Fibroblast of pulmonary artery (primary cell): ENCODE measurements around the gene ZFHX3.
A peak's percentile ranks its signal among the peaks of the same experiment; 100 is the strongest.

Source experiments
- DNase-seq: peaks from one replicate; pipeline ENCODE4 v3.0.0-alpha.2; 2010; ENCODE audit warnings: low read depth
- H3K4me3 ChIP-seq: replicated peaks from 2 replicates; pipeline ENCODE4 v1.5.1; 2011; ENCODE audit warnings: low read depth, mild to moderate bottlenecking, control low read depth, low read length, moderate library complexity
- TF ChIP-seq, protein P1 (sequence below): IDR thresholded peaks from 2 replicates; pipeline ENCODE4 v1.5.1; 2011; ENCODE audit warnings: mild to moderate bottlenecking, control low read depth, low read length, inconsistent platforms; ENCODE audit errors: missing control alignments

The ZFHX3 gene

GRCh38 chr16:72835086-72835485 is 212.8 kb downstream of the ZFHX3 start:
- TF ChIP-seq, protein P1, sequence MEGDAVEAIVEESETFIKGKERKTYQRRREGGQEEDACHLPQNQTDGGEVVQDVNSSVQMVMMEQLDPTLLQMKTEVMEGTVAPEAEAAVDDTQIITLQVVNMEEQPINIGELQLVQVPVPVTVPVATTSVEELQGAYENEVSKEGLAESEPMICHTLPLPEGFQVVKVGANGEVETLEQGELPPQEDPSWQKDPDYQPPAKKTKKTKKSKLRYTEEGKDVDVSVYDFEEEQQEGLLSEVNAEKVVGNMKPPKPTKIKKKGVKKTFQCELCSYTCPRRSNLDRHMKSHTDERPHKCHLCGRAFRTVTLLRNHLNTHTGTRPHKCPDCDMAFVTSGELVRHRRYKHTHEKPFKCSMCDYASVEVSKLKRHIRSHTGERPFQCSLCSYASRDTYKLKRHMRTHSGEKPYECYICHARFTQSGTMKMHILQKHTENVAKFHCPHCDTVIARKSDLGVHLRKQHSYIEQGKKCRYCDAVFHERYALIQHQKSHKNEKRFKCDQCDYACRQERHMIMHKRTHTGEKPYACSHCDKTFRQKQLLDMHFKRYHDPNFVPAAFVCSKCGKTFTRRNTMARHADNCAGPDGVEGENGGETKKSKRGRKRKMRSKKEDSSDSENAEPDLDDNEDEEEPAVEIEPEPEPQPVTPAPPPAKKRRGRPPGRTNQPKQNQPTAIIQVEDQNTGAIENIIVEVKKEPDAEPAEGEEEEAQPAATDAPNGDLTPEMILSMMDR, result no peak
- no peak for DNase-seq
- no peak overlapping the region for H3K4me3 ChIP-seq

DNA sequence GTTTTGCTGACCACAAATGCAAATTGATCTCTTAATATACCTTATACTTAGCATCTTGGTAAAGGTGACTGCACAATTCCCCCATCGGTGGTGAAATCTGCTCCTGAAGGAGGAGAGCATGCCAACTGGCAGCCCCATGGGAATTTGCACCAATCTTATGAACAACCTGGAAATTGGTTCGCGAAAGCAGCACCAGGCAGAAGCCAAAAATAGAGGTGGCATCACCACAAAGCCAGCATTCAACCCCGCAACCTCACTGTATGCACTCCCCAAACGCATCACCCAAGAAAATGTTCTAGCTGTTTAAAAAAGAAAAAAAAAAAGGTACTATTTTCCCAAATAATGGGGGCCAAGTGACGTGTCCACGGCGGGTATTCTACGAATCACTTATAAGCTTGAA is 213.4 kb downstream of the ZFHX3 start:
- H3K4me3 ChIP-seq, result no peak overlapping the region
- no peak for DNase-seq
- TF ChIP-seq, protein P1, result no peak

GRCh38 chr16:72833969-72834368 is 214.0 kb downstream of the ZFHX3 start:
- H3K4me3 ChIP-seq, result no peak overlapping the region
- TF ChIP-seq, protein P1, result no peak
- no peak for DNase-seq

- H3K4me3 ChIP-seq, result no peak overlapping the region
- DNase-seq, result no peak
- TF ChIP-seq, protein P1, result no peak
Observed at GRCh38 chr16:72833482-72833881, 214.4 kb downstream of the ZFHX3 start.

DNA sequence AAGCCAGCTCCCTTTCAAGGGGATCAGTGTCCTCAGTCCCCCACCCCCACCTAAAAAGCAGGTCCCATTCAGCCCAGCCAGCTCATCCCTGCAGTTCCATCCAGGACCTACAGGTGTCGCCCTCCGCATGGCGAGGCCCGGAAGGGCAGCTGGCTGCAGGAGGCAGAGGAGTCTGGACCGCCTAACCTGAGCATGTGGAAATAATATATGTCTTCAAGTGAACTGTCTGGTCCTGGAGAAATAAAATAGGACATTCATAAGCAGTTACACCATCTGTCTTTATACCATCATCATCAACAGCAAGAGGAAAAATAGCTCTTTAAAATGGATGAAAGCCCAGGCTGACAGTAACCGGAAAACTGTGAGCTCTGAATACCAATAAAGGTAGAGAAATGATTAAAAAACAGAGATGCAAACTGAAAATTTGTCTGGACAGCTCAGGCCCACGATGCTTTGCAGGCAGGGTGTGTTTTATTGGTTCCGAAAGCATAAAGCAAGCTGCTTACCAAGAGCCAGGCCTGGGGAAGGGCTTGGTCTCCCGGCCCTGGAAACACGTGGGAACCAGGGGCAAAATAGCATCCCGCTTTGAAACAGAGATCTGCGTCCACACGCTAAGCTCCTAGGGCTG is 215.2 kb downstream of the ZFHX3 start:
- DNase-seq, result peak; percentile 81
- TF ChIP-seq, protein P1, result no peak
- H3K4me3 ChIP-seq, result no peak overlapping the region

- DNase-seq, result no peak
- H3K4me3 ChIP-seq, result no peak overlapping the region
- TF ChIP-seq, protein P1, result no peak
Observed at GRCh38 chr16:72829846-72830775, 217.8 kb downstream of the ZFHX3 start.
